ENCODE results near the gene CCPG1. TPM values are rescaled to one million over a fixed set of nuclear protein-coding genes. Genes with fewer than 3 reads are reported as not detected.

The CCPG1 gene
- total and polyA plus RNA-seq, 10 of the 15 experiments (the other 5 are each of a cell fraction or from before 2014, with no cell fraction given): 5.1 to 15.8 (median 10.0) TPM

- TF ChIP-seq KAT2A (conservative IDR thresholded peaks at IDR 0.05; ENCODE audit: control insufficient read depth, low read depth, low read length) (no peak), ATF2 (IDR thresholded peaks at IDR 0.05; ENCODE audit: low read length) (no peak), SUPT20H (IDR thresholded peaks at IDR 0.05; ENCODE audit: borderline replicate concordance, control insufficient read depth, low read depth, low read length) (no peak), HSF1 (IDR thresholded peaks at IDR 0.05; ENCODE audit: low read depth, low read length) (no peak), CBFB (IDR thresholded peaks at IDR 0.05; ENCODE audit: low read depth) (peak; percentile 57), SP1 (IDR thresholded peaks at IDR 0.05; ENCODE audit: low read depth, low read length) (no peak), ZNF24 (IDR thresholded peaks at IDR 0.05) (no peak), SMAD1 (IDR thresholded peaks at IDR 0.05; ENCODE audit: low read depth, partially characterized antibody) (no peak), RELB (IDR thresholded peaks at IDR 0.05; ENCODE audit: low read depth) (peak; percentile 50; the same call in 1 of the 2 replicates), SPI1 (IDR thresholded peaks at IDR 0.05; ENCODE audit: borderline replicate concordance, insufficient read depth, low read depth, low read length) (no peak), YY1 (IDR thresholded peaks at IDR 0.05; ENCODE audit: low read depth, low read length) (peak; percentile 64), ESRRA (IDR thresholded peaks at IDR 0.05; ENCODE audit: low read length) (no peak), BACH1 (IDR thresholded peaks at IDR 0.05; ENCODE audit: borderline replicate concordance) (peak; percentile 13; the same call in 1 of the 2 replicates), CEBPZ (IDR thresholded peaks at IDR 0.05; ENCODE audit: low read depth, low read length) (no peak), MEF2B (IDR thresholded peaks at IDR 0.05; ENCODE audit: partially characterized antibody, poor library complexity, severe bottlenecking) (peak; percentile 70)
- TF ChIP-seq, protein P1, sequence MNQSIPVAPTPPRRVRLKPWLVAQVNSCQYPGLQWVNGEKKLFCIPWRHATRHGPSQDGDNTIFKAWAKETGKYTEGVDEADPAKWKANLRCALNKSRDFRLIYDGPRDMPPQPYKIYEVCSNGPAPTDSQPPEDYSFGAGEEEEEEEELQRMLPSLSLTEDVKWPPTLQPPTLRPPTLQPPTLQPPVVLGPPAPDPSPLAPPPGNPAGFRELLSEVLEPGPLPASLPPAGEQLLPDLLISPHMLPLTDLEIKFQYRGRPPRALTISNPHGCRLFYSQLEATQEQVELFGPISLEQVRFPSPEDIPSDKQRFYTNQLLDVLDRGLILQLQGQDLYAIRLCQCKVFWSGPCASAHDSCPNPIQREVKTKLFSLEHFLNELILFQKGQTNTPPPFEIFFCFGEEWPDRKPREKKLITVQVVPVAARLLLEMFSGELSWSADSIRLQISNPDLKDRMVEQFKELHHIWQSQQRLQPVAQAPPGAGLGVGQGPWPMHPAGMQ (IDR thresholded peaks at IDR 0.05; ENCODE audit: borderline replicate concordance): no peak
- TF ChIP-seq, protein P2, sequence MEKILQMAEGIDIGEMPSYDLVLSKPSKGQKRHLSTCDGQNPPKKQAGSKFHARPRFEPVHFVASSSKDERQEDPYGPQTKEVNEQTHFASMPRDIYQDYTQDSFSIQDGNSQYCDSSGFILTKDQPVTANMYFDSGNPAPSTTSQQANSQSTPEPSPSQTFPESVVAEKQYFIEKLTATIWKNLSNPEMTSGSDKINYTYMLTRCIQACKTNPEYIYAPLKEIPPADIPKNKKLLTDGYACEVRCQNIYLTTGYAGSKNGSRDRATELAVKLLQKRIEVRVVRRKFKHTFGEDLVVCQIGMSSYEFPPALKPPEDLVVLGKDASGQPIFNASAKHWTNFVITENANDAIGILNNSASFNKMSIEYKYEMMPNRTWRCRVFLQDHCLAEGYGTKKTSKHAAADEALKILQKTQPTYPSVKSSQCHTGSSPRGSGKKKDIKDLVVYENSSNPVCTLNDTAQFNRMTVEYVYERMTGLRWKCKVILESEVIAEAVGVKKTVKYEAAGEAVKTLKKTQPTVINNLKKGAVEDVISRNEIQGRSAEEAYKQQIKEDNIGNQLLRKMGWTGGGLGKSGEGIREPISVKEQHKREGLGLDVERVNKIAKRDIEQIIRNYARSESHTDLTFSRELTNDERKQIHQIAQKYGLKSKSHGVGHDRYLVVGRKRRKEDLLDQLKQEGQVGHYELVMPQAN (conservative IDR thresholded peaks at IDR 0.05): peak; percentile 89
Measured at GRCh38 chr15:55408012-55408928, at the start of gene CCPG1, which contains the start of gene PIERCE2 (continued).

Measured in GM12878 (cell line).